HCT116 (cell line): ENCODE results near the gene GEMIN7.

Experiments
- CEBPB ChIP-seq: IDR thresholded peaks from 2 replicates; pipeline ENCODE4 v1.6.1; 2012; ENCODE audit warnings: low read depth
- JUND ChIP-seq: IDR thresholded peaks from 2 replicates; pipeline ENCODE4 v1.6.1; 2012
- TF ChIP-seq, protein P1 (sequence below), 3 experiments: fragments of 200-600 bp in 1 of 3; sonication (generic) in 1 of 3; IDR thresholded peaks in 2 of 3; conservative IDR thresholded peaks in 1 of 3; 2 replicates each; pipeline ENCODE4 v1.5.1; 2012 to 2017; ENCODE audit warnings: low read depth in 2 of 3, low read length in 2 of 3, antibody characterized with exemption in 1 of 3, borderline replicate concordance in 1 of 3, control low read depth in 1 of 3, mild to moderate bottlenecking in 1 of 3, mixed read lengths in 1 of 3, mixed run types in 1 of 3, moderate library complexity in 1 of 3; ENCODE audit not compliant: insufficient read depth in 1 of 3
- TF ChIP-seq, protein P2 (sequence below): IDR thresholded peaks from 2 replicates; pipeline ENCODE4 v1.6.1; 2012

DNA sequence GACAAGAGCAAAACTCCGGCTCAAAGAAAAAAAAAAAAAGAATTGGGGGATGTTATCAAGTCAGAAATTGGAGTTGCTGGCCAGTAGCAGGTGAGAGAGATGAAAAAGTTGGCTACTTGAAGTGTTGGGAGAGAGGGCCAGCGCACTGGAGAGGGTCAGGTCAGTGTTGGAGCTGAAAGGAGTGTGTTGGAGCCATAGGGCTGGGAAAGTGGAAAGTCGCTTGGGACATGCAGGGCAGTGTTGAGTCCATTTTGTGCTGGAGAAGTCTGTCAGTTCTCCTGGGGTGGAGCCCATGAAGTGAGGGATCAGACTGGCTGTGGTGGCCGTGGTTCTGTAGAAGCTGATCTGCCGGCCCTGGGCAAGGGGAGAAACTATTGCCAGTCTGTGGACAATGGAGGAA, 15.6 kb downstream of the GEMIN7 start:
- no peak for TF ChIP-seq CEBPB
- TF ChIP-seq, protein P1, sequence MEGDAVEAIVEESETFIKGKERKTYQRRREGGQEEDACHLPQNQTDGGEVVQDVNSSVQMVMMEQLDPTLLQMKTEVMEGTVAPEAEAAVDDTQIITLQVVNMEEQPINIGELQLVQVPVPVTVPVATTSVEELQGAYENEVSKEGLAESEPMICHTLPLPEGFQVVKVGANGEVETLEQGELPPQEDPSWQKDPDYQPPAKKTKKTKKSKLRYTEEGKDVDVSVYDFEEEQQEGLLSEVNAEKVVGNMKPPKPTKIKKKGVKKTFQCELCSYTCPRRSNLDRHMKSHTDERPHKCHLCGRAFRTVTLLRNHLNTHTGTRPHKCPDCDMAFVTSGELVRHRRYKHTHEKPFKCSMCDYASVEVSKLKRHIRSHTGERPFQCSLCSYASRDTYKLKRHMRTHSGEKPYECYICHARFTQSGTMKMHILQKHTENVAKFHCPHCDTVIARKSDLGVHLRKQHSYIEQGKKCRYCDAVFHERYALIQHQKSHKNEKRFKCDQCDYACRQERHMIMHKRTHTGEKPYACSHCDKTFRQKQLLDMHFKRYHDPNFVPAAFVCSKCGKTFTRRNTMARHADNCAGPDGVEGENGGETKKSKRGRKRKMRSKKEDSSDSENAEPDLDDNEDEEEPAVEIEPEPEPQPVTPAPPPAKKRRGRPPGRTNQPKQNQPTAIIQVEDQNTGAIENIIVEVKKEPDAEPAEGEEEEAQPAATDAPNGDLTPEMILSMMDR (IDR thresholded peaks at IDR 0.05 in 2 of 3, conservative IDR thresholded peaks at IDR 0.05 in 1 of 3; ENCODE audit: borderline replicate concordance in 1 of 3, insufficient read depth in 1 of 3, low read depth in 2 of 3, low read length in 2 of 3), result no peak
- no peak for TF ChIP-seq JUND
- TF ChIP-seq, protein P2, sequence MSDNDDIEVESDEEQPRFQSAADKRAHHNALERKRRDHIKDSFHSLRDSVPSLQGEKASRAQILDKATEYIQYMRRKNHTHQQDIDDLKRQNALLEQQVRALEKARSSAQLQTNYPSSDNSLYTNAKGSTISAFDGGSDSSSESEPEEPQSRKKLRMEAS, result no peak
